ENCODE measurements around the gene DTNBP1.

DTNBP1 gene

DNA sequence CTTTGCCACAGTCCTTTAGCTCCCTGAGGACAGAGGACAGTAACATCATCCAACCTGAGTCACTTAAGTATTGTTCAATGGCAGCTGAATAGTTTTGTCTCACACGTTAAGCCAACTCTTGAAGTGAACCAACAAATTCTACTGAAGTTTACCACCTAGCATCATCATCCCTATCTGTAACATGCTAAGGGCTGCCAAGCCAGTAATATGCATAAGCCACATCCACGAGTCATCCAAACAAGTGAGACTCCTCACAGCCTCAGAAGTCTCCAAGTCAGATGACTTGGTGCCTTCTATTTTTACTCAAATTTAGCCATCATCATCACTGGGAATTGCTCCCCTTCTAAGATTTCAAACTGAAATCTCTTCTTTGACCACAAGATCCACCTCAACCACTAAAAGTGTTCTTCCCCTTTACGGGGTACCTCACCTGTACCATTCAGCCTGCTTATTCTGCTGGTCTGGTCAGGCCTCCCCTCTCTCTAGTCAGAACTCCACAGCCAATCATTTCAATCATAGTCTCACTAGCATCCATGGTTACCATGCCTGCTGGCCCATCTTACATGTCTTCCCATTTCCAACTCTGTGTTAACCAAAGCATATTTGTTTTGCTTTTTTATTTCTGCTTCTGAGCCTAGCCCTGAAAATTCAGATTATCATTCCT is 73.7 kb downstream of the DTNBP1 start:
- DNase-seq = no peak

GRCh38 chr6:15586503-15586902 is 76.3 kb downstream of the DTNBP1 start:
- no peak for DNase-seq

DNA sequence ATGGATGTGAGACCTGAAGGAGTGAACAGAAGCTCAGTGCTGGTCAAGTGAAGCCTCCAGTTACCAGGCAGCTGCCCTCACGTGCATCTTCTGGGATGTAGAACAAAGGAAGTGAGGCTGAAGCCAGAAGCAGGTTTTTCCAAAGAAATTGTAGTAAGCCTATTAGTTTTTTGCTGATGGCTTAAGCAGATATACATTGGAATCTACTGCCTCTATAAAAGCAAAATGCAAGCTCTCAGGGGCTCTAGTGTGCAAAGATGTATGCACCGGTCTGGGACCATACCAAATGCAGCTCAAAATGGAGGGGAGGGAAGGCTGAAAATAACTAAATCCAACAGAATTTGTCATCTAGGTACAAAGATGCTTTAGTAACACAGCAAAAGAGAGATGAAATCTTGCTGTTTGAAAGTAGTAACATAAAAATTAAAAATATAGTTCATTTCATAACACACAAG is 77.0 kb downstream of the DTNBP1 start:
- DNase-seq = no peak

- no peak for DNase-seq
Measured at GRCh38 chr6:15582499-15582898, 80.3 kb downstream of the DTNBP1 start.

GRCh38 chr6:15581751-15582150 is 81.1 kb downstream of the DTNBP1 start:
- DNase-seq = no peak

DNA sequence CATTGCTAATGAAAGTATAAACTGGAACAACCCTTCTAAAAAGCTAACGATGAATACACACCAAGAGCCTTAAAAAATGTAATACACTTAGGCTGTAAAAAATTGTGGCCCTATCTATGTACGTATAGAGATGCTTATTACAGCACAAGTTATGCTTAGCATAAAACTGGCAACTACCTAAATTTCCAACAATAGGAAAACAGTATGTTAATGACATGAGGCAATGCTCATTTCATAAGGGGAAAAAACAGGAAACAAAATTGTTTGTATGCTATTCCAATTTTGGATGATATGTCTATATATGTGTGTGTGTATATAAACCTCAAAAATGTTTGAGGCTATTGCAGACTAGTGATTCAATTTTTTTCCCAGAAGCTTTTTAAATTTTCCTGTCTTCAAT is 82.5 kb downstream of the DTNBP1 start:
- no peak for DNase-seq

DNA sequence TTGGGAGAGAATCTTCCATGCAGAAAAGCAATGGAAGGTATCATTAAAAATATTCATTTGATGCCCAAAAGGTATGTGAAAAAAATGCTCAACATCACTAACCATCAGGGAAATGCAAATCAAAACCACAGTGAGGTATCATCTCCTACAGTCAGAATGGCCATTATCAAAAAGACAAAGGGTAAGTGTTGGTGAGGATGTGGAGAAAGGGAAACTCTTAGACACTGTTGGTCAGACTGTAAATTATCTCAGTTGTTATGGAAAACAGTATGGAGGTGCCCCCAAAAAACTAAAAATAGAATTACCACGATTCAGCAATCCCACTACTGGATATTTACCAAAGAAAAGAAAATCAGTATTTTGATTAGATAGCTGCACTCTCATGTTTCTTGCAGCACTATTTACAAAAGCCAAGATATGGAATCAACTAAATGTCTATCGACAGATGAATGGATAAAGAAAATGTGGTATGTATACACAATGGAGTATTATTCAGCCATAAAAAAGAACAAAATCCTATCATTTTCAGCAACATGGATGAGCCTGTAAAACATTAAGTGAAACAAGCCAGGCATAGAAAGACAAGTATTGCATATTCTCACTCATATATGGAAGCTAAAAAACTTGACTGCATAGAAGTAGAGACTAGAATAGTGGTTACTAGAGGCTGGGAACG is 84.0 kb downstream of the DTNBP1 start:
- no peak for DNase-seq

GRCh38 chr6:15577550-15578171 is 85.2 kb downstream of the DTNBP1 start:
- DNase-seq = no peak

DNA sequence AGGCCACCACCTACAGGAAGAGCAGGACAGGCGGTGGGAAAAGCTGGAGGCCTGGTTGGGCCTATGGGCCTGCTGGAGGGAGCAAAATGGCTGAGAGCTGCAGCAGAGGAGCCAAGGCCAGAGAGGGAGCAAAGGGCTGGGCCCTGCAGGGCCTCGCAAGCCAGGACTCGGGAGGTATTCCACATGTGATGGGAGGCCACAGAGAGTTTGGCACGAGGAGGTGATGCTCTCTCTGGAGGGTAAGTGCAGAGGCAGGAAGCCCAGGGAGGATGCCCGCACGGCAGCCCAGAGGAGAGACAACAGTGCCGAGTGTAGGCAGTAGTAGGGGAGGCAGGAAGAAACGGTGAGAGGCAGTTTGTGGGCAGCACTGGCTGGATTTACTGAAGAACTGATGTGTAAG is 85.7 kb downstream of the DTNBP1 start:
- no peak for DNase-seq

GRCh38 chr6:15575357-15576033 is 87.3 kb downstream of the DTNBP1 start:
- DNase-seq = no peak

DNA sequence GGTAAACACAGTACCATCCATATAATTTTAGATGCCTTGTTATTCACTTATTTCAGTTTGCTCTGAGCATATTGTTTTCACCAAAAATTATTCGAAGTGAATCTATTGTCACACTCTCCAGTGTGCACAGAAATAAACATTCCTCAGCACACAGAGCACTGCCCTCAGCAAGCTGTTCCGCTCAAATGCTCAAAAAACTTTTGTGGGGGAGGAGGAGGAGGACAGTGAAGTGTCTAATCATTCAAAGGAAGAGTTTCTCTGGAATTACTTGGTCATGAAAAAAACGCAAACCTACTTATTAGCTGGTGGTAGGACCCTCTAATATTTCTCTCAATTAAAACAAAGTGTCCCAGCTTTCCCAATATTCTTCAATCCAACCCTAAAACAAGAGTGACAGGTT is 88.3 kb downstream of the DTNBP1 start:
- DNase-seq = no peak

DNA sequence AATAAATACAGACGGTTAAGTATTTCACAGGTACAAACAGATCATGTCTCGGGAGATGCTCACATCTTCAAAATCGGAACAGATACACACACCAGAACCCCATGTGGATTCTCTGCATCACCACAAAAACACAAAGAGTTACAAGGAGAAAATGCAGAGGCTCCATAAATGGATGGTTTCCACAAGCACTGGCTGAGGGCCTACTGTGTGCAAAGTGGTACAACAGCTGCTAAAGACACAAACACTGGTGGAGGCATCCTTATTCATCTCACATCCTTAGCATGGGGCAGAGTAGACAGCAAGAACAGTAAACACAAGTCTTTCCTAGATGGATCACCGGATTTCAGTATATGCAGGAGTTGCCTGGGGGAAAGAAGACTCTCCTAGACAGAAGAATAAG is 88.8 kb downstream of the DTNBP1 start:
- DNase-seq = no peak

GRCh38 chr6:15573384-15573783 is 89.4 kb downstream of the DTNBP1 start:
- DNase-seq = no peak

DNA sequence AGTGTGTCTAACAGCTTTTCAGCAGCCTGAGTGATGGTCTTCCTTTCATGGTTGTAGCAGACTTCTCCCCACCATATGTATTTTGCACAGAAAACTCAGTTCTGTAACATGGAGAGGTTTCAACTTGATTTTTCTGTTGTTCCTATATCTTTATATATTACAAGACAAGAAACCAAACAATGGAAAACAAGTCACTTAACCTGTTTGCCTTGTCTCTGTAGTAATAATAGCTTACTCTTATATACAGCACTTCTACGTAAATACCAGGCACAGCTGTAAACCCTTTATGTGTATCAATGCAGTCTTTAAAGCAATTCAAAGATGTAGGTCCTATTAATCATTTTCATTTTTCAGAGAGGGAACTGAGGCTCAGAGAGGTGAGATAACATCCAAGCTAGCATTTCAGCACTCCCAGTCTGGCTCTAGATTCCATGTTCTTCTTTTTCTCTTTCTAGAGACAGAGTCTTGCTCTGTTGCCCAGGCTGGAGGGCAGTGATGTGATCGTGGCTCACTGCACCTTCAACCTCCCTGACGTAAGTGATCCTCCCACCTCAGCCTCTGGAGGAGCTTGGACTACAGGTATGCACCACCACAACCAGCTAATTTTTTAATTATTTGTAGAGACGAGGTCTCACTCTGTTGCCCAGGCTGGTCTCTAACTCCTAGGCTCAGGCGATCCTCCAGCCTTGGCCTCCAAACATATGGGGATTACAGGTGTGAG is 90.4 kb downstream of the DTNBP1 start:
- DNase-seq = no peak

DNA sequence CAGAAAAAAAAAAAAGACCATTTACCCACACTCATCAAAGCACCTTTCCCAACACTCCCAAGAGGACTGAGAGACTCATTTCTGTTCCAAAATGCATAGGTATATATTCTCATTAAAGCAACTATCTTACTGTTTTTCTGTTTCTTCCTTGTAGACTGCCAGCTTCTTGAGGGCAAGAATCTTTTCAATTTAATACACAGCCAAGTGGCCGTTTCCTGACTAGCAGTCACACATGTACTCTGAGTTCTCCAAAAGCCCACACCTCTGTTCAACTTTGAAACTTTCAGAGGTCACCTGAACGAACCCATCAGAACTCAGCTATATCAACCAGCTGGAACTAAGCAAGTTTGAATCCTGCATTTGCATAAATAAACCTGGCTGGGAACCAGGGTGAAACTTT is 92.7 kb downstream of the DTNBP1 start:
- DNase-seq = no peak

DNA sequence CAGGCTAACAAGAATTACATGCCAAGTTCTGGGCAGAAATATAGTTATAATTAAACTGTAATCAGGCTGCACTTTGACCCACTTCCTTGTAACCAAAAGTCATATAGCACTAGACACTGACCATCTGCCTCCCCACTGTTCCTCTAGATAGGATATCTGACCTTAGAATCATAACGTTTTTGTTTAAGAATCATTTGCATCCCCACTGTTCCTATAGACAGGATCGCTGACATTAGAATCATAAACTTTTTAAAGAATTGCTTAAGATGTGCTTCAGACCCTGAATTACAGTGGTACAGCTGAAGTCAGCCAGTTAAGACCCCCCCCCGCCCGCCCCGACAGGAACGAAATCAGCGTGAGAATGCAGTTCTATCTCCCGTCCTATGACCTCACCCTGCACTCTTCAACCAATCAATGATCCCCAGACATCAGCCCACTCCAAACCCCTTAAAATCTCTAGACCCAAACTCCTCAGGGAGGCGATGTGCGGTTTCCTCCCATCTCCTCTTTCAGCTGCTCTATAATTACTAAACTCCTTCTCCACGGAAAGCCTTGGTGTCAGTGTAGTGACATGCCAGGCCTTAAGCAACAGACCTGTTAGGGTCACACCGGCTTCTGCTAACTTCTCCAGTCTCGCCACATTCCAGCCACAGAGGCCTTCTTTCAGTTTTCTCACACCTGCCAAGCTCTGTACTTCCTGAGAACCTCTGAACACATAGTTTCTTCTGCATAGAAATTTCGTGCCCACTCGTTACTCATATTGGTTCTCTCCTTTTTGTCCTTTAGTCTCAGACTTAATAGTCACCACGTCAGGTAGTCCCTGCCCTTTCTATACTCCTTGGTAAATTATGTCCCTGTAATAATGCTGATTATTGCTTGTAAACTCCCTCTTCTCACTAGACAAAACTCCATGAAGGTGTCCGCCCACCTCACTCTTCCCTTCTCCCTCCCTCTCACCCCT is 93.5 kb downstream of the DTNBP1 start:
- no peak for DNase-seq

GRCh38 chr6:15562977-15563376 is 99.9 kb downstream of the DTNBP1 start:
- DNase-seq = no peak

- no peak for DNase-seq
Measured at GRCh38 chr6:15561447-15562199, 101.2 kb downstream of the DTNBP1 start.

- DNase-seq = no peak
Measured at GRCh38 chr6:15560713-15561112, 102.1 kb downstream of the DTNBP1 start.

DNA sequence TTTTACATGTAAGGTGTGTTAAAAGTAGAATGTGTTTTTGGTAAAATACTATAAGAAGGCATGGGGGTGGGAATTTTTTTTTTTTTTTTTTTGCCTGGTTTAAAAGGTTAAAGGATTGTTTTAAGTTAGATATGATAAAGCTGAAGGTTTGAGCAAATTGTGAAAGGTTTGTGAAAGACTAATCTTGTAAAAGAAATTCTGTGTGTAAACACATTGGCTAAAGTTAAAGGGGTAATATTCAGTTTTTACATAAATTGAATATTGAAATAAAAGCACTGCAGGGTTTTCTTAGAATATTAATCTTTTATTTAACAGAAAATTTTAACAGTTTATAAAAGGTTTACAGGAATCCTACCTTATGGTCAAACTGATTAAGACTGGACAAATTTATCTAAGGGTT is 105.7 kb downstream of the DTNBP1 start:
- DNase-seq = no peak

- DNase-seq = no peak
Measured at GRCh38 chr6:15556711-15557110, 106.1 kb downstream of the DTNBP1 start.

Measured in hematopoietic multipotent progenitor cell treated with erythropoietin and hydrocortisone succinate and interleukin-3 and kit ligand, for 8 days (in vitro differentiated cells).